ENCODE data around the gene CUX1. TPM values are rescaled to one million over a fixed set of nuclear protein-coding genes. Genes with fewer than 3 reads are reported as not detected.

Gene CUX1
- total RNA-seq, 4 donors from 2014 or later: 58.2 to 295 (median 76.9) TPM

DNA sequence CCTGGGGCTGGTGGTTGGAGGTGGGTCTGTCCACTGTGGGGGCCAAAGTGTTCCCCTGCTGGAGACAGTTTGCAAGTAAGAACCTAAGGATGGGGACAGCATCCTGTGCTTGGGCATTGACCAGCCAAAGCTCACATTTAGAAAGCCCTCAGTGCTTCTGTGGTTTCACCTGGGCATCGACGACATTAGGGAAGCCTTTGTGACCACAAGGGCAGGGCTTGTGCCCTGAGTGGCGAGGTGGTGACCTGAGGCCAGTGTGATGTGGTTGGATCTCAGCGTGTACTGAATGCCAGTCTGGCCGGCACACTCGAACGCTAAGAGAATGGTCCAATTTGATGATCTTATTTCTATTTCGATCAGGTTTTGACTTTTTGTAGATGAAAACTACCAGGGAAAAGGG is 437.1 kb downstream of the CUX1 start:
- Histone ChIP-seq H3K9me3 (no peaks in the 10 kb centered on the region), H3K27ac (no peak overlapping the region), H3K4me1 (no peaks in the 10 kb centered on the region), H3K27me3 (no peaks in the 10 kb centered on the region), H3K36me3 (no peaks in the 10 kb centered on the region), H3K4me3 (no peak overlapping the region)
- TF ChIP-seq POLR2A (IDR thresholded peaks at IDR 0.05): no peak
- TF ChIP-seq, protein P1, sequence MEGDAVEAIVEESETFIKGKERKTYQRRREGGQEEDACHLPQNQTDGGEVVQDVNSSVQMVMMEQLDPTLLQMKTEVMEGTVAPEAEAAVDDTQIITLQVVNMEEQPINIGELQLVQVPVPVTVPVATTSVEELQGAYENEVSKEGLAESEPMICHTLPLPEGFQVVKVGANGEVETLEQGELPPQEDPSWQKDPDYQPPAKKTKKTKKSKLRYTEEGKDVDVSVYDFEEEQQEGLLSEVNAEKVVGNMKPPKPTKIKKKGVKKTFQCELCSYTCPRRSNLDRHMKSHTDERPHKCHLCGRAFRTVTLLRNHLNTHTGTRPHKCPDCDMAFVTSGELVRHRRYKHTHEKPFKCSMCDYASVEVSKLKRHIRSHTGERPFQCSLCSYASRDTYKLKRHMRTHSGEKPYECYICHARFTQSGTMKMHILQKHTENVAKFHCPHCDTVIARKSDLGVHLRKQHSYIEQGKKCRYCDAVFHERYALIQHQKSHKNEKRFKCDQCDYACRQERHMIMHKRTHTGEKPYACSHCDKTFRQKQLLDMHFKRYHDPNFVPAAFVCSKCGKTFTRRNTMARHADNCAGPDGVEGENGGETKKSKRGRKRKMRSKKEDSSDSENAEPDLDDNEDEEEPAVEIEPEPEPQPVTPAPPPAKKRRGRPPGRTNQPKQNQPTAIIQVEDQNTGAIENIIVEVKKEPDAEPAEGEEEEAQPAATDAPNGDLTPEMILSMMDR (IDR thresholded peaks at IDR 0.05): no peak
- no peak for DNase-seq
- intact Hi-C loops (cut with DNase I; ENCODE audit: low total_unique reads): no loop called here

DNA sequence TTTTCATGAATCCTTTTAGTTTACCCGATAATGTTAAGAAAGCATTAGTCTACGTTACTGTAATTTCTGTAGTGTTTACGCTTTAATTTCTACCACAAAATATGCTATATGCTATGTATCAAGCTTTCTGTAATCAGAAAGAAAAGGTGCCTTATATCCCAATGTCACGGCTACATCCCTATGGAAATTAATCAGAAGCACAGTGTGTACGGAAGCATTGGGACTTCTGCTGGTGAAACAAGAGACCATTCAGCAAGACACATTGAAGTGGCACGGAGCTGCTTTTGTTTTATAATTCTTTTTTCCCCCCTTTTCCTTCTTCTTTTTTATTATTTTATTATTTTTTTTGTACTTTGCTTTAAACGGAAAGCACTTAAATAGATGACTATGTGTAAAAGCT is 438.1 kb downstream of the CUX1 start:
- no peak overlapping the region for H3K4me3 ChIP-seq
- TF ChIP-seq, protein P1 (IDR thresholded peaks at IDR 0.05): no peak
- H3K27me3 ChIP-seq: no peaks in the 10 kb centered on the region
- no peak for DNase-seq
- no peaks in the 10 kb centered on the region for H3K9me3 ChIP-seq
- no peak overlapping the region for H3K27ac ChIP-seq
- no peaks in the 10 kb centered on the region for H3K4me1 ChIP-seq
- intact Hi-C loops (cut with DNase I; ENCODE audit: low total_unique reads): no loop called here
- no peaks in the 10 kb centered on the region for H3K36me3 ChIP-seq

DNA sequence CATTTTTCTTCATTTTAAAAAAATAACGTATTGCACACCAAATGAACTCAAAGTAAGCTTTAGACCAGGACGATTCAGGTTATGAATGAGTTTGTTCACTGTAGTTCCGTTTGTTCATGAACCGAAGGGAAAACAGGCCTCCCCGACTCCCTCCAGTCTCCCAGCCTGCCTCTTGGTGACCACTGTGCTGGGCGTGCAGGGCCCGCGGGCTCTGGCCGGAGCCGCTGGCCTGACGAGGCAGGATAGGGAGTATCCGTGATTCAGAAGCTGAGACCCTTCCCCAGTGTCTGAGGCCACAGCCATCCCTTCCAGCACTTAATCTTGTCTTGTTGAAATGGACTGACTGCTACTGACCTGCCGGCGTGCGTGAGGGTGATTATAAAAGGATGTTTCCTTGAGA is 438.5 kb downstream of the CUX1 start:
- intact Hi-C loops (cut with DNase I; ENCODE audit: low total_unique reads): no loop called here
- no peak overlapping the region for H3K27ac ChIP-seq
- no peaks in the 10 kb centered on the region for H3K9me3 ChIP-seq
- no peak for TF ChIP-seq POLR2A (IDR thresholded peaks at IDR 0.05)
- TF ChIP-seq, protein P1 (IDR thresholded peaks at IDR 0.05): no peak
- no peaks in the 10 kb centered on the region for H3K27me3 ChIP-seq
- no peak for DNase-seq
- H3K4me1 ChIP-seq: no peaks in the 10 kb centered on the region
- H3K4me3 ChIP-seq: no peak overlapping the region
- H3K36me3 ChIP-seq: no peaks in the 10 kb centered on the region

DNA sequence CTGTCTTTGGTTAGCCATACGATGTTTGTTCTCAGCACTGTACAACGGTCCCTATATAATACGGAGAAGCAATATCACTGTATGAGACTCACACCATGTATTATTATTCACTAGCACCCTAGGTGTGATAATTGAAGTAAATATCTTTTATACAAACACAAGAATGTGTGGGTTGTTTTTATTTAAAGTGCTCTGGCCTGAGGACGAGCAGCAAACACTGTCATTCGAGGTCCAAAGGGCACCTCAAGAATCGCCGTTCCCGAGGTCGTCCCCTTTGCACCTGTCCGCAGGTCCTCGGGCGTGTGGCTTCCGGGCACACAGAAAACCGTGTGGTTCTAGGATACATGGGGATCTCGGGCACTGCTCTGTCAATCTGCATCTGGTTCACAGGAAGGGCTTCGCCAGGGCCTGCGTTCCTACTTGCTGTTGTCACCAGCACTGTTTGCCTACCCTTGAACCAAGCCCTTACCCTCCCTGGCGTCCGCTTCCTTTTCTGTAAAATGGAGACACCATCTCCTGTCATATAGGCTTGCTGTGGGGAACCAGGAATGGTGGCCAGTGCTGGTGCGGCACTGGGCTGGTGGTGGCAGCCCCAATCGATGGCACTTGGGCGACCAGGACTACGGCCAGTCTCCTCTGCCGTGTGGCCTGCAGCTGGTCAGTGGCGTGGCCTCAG is 440.8 kb downstream of the CUX1 start:
- Histone ChIP-seq H3K27me3 (no peaks in the 10 kb centered on the region), H3K9me3 (no peaks in the 10 kb centered on the region), H3K4me1 (no peaks in the 10 kb centered on the region), H3K36me3 (no peaks in the 10 kb centered on the region), H3K4me3 (no peak overlapping the region), H3K27ac (no peak overlapping the region)
- no peak for DNase-seq
- no peak for TF ChIP-seq POLR2A (IDR thresholded peaks at IDR 0.05)
- TF ChIP-seq, protein P1 (IDR thresholded peaks at IDR 0.05): no peak
- intact Hi-C loops (cut with DNase I; ENCODE audit: low total_unique reads): no loop called here

DNA sequence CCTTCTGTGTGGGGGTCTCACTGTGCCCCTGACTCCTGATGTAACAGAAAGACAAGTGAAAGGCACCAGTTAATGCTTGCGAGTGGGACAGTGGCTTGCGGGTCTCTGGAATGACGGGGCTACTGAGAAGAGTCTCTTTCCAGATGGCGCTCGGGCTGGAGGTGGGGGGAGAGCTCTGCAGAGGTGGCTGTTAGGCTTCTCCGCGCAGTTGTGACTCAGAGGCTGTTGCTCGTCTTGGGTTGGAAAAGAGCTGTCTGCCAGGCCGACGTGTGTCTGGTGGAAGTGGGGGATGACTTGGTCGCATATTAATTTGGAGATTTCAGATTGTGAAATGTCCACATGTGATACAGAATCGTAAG is 441.3 kb downstream of the CUX1 start:
- Histone ChIP-seq H3K27ac (no peak overlapping the region), H3K9me3 (no peaks in the 10 kb centered on the region), H3K4me3 (no peak overlapping the region), H3K27me3 (no peaks in the 10 kb centered on the region), H3K4me1 (no peaks in the 10 kb centered on the region), H3K36me3 (no peaks in the 10 kb centered on the region)
- no peak for TF ChIP-seq POLR2A (IDR thresholded peaks at IDR 0.05)
- TF ChIP-seq, protein P1 (IDR thresholded peaks at IDR 0.05): no peak
- intact Hi-C loops (cut with DNase I; ENCODE audit: low total_unique reads): no loop called here
- no peak for DNase-seq

Measured in uterus (tissue), 4 donors.